Thymus (tissue), 11 donors: Measurements from ENCODE around the gene FOXN3. TPM values are rescaled to one million over a fixed set of nuclear protein-coding genes. Genes with fewer than 3 reads are reported as not detected.

Source experiments
- DNase-seq, 9 donors: peaks; one replicate each; pipeline ENCODE4 v3.0.0-alpha.2; 2013; ENCODE audit warnings: low spot score in 9 of 9, low read depth in 6 of 9, missing footprints in 1 of 9
- H3K27ac ChIP-seq, 2 donors: one replicate each; pipeline ENCODE4 v1.5.1; 2013; ENCODE audit warnings: control low read depth in 1 of 2, low read depth in 1 of 2, low read length in 1 of 2, mild to moderate bottlenecking in 1 of 2, moderate library complexity in 1 of 2
- H3K27me3 ChIP-seq, 2 donors: one replicate each; pipeline ENCODE4 v1.5.1; 2013; ENCODE audit warnings: low read length in 1 of 2; ENCODE audit not compliant: control insufficient read depth in 2 of 2, insufficient read depth in 1 of 2
- H3K36me3 ChIP-seq, 2 donors: one replicate each; pipeline ENCODE4 v1.5.1; 2013; ENCODE audit warnings: low read length in 1 of 2, mild to moderate bottlenecking in 1 of 2, moderate library complexity in 1 of 2; ENCODE audit not compliant: control insufficient read depth in 2 of 2, insufficient read depth in 2 of 2
- H3K4me1 ChIP-seq, 2 donors: one replicate each; pipeline ENCODE4 v1.5.1; 2013; ENCODE audit warnings: low read length in 2 of 2; ENCODE audit not compliant: control insufficient read depth in 2 of 2, insufficient read depth in 2 of 2
- H3K4me3 ChIP-seq, 2 donors: one replicate each; pipeline ENCODE4 v1.5.1; 2013; ENCODE audit warnings: low read length in 2 of 2, control low read depth in 1 of 2, mild to moderate bottlenecking in 1 of 2
- H3K9me3 ChIP-seq, 2 donors: one replicate each; pipeline ENCODE4 v1.5.1; 2013; ENCODE audit warnings: low read length in 1 of 2, mild to moderate bottlenecking in 1 of 2; ENCODE audit not compliant: control insufficient read depth in 2 of 2, insufficient read depth in 1 of 2
- WGBS: extraction: QIAGEN DNeasy Blood & Tissue Kit; methylation state at CpG from one replicate; pipeline ENCODE4 v1.1.7; 2013; 5-methylcytosine and 5-hydroxymethylcytosine counted together
- polyA plus RNA-seq: library from polyadenylated mRNA; stranded (reverse); fragments of 200-250 nt; gene quantifications from one replicate; pipeline ENCODE4 v1.2.3, GENCODE V29; 2013
- total RNA-seq: library from RNA; stranded (reverse); fragments of 120-200 nt; gene quantifications from one replicate; pipeline ENCODE4 v1.2.4, GENCODE V29; 2013
- donor health status: healthy.

The FOXN3 gene
- total and polyA plus RNA-seq, 2 donors: 21.9 to 32.5 TPM

DNA sequence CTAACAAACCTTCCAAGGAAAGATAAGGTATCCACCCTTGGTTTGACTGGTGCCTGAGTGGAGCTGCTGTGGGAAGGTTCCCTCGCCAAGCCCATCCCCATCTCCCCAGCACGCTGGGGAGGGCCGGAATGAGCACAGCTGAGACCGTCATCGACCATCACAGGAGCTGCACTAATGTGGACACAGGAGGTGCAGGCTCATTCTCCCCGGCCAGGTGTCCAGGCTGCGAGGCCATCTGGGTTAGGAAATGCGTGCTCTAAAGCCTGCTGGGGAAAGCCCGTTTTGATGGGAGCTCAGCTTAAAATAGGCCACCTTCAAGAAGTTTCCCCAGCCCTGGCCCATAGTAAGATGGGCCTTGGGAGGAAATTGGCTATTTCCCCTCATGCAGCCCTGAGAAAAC lies 35.2 kb upstream of the FOXN3 start:
- H3K4me3 ChIP-seq: no peak overlapping the region
- WGBS: over 99% methylated on average over 9 of the region's 9 CpGs
- H3K27me3 ChIP-seq: no peaks in the 10 kb centered on the region
- H3K9me3 ChIP-seq: no peaks in the 10 kb centered on the region
- H3K4me1 ChIP-seq: peaks cover 0 to 3% of the 10 kb centered on the region in 2 donors
- DNase-seq: no peak
- H3K27ac ChIP-seq: no peak overlapping the region
- peaks cover 2 to 3% of the 10 kb centered on the region in 2 donors for H3K36me3 ChIP-seq

DNA sequence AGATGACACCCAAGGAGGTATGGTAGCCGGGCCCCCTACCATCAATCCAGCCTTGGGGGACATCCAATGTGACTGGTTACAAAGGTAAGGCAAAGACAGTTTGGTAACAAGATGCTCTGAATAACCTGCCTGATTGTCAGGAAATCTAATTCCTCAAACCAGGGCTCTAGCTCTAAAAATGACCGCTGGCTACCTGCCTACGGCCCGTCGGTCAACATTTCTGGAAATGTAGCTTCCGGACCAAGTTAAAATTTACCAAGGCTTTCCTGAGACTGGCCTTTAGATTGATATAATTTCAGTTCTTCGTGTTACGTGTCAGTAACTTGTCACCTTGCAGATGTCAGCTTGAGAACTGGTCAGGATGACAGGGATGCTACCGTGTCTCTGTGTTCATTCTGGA lies 34.2 kb upstream of the FOXN3 start:
- 99% methylated on average over 9 of the region's 9 CpGs for whole genome bisulfite sequencing
- DNase-seq: no peak
- peaks cover 0 to 3% of the 10 kb centered on the region in 2 donors for H3K36me3 ChIP-seq
- no peaks in the 10 kb centered on the region for H3K9me3 ChIP-seq
- H3K27ac ChIP-seq: no peak overlapping the region
- peaks cover 0 to 3% of the 10 kb centered on the region in 2 donors for H3K4me1 ChIP-seq
- no peak overlapping the region for H3K4me3 ChIP-seq
- no peaks in the 10 kb centered on the region for H3K27me3 ChIP-seq

DNA sequence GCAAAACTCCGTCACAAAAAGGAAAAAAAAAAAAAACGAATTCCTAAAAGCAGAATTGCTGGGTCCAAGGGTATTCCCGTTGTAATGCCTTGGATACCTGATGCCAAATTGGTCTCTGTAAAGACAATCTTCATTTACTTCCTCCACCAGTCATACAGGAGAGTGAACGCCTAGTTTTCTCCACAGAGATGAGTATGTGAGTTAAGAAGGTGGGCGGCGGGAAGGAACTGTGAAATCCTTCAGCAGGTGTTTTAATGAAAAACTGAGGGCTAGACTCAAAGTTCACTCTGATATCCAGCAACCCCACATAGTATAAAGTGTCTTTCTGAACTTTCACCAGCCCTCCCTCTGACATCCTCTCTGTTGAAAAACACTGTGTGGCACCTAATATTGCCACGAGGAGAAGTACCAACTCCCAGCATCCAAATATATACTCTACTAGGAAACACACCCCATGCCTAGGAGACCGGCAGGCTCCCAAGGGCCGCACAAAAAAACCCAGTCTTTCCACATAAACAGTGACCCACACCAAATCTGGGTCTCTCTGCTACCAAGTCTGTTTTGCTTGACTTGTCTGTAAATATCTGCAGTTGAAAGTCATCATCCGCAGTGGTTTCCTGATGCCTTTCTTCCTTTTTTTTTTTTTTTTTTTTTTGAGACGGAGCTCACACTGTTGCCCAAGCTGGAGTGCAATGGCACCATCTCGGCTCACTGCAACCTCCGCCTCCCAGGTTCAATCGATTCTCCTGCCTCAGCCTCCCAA lies 30.3 kb upstream of the FOXN3 start:
- WGBS: 64% methylated on average over 14 of the region's 14 CpGs
- H3K27me3 ChIP-seq: no peaks in the 10 kb centered on the region
- H3K4me1 ChIP-seq: peaks cover 0 to 12% of the 10 kb centered on the region in 2 donors
- no peaks in the 10 kb centered on the region for H3K9me3 ChIP-seq
- H3K4me3 ChIP-seq: no peak overlapping the region
- H3K27ac ChIP-seq: peak overlapping the region in 1 of 2 donors; percentile 3
- no peak for DNase-seq
- H3K36me3 ChIP-seq: peaks cover 0 to 3% of the 10 kb centered on the region in 2 donors

DNA sequence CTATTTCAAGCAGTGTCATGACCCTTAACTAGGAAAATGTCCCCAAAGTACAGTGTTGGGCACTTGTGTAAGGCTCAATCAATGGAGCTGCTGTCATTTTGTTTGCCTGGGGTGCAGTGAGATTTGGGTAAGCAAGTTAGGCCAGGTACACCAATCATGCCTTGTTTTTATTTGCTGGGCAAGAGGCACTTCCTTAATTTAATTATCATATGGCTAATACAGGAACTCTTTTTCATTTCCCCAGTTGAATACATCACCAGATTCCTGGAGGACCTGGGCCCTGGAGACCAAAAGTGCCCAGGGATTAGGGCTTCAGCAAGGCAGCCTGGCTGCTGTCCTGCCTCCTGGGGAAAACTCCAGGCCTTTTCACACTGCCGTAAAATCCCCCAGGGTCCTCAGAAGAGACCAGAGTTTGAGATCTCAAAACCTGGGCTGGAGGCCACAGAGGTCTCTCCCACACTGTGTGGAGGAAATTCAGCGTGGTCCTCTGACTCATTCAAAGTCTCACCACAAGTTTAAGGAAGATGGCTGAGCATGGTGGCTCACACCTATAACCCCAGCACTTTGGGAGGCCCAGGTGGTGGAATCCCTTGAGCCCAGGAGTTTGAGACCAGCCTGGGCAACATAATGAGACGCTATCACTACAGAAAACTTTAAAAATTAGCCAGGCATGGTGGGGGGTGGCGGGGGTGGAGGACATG lies 28.4 kb upstream of the FOXN3 start:
- no peak for DNase-seq
- H3K27ac ChIP-seq: no peak overlapping the region
- WGBS: 88% methylated on average over 4 of the region's 4 CpGs
- H3K9me3 ChIP-seq: no peaks in the 10 kb centered on the region
- peaks cover 0 to 3% of the 10 kb centered on the region in 2 donors for H3K36me3 ChIP-seq
- peaks cover 0 to 12% of the 10 kb centered on the region in 2 donors for H3K4me1 ChIP-seq
- no peaks in the 10 kb centered on the region for H3K27me3 ChIP-seq
- no peak overlapping the region for H3K4me3 ChIP-seq

GRCh38 chr14:89444516-89445125 lies 27.6 kb upstream of the FOXN3 start:
- H3K9me3 ChIP-seq: no peaks in the 10 kb centered on the region
- peaks cover 0 to 12% of the 10 kb centered on the region in 2 donors for H3K4me1 ChIP-seq
- no peak for DNase-seq
- WGBS: 97% methylated on average over 10 of the region's 10 CpGs
- peak overlapping the region; percentile 30 to 77 for H3K27ac ChIP-seq
- H3K36me3 ChIP-seq: peaks cover 0 to 3% of the 10 kb centered on the region in 2 donors
- no peaks in the 10 kb centered on the region for H3K27me3 ChIP-seq
- no peak overlapping the region for H3K4me3 ChIP-seq

DNA sequence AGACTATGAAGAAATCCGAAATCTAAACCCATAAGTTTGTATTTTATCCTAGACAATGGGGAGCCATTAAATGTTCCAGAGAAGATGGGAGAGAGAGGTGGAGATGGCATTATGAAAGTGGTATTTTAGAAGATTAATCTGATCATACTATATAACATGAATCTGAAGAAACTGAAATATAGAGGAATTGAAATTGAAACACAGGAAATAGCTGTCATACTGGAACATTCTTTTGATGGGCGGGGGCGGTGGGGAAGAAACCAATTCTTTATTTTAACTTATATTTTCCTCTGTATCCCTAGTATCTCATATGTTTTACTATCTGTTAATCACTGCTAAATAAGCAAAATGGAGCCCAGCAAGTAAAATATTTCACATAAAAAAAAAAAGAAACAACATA lies 27.0 kb upstream of the FOXN3 start:
- H3K4me1 ChIP-seq: peaks cover 0 to 12% of the 10 kb centered on the region in 2 donors

DNA sequence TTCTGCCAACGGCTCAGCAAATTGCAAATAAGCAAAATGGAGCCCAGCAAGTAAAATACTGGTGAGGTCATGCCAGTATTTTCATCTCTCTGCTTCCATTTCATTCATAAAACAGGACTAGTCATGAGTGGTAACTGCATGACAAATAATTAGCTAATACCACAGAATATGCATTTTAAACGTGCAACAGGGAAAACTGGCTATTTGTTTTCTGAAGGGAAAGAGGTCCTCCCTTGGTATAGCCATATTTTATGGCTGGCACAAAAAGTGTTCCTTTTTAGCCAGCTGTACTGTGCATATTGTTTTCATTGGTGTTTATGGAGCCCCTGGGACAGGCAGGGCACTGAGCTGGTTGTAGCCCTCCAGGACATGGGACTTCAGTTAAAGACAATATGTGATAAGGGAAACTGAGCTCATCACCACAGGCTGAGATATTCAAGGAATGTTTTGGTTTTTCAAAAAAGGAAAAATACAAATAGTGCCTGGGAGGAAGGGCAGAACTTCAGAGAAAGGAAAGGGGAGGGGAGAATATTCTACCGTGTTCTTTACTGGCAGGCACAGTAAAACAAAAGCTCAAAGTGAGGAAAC lies 26.1 kb upstream of the FOXN3 start:
- no peaks in the 10 kb centered on the region for H3K27me3 ChIP-seq
- H3K27ac ChIP-seq: no peak overlapping the region
- no peak overlapping the region for H3K4me3 ChIP-seq
- no peaks in the 10 kb centered on the region for H3K9me3 ChIP-seq
- no peak for DNase-seq
- H3K36me3 ChIP-seq: peaks cover 0 to 3% of the 10 kb centered on the region in 2 donors
- H3K4me1 ChIP-seq: peaks cover 0 to 12% of the 10 kb centered on the region in 2 donors
- 73% methylated on average over 3 of the region's 3 CpGs for WGBS

More for the DNA sequence above, 27.0 kb upstream of the FOXN3 start:
- no peak for DNase-seq
- Histone ChIP-seq H3K36me3 (peaks cover 0 to 3% of the 10 kb centered on the region in 2 donors), H3K9me3 (no peaks in the 10 kb centered on the region), H3K27me3 (no peaks in the 10 kb centered on the region), H3K27ac (peak overlapping the region in 1 of 2 donors; percentile 30), H3K4me3 (no peak overlapping the region)
- 62% methylated on average over 3 of the region's 3 CpGs for WGBS

DNA sequence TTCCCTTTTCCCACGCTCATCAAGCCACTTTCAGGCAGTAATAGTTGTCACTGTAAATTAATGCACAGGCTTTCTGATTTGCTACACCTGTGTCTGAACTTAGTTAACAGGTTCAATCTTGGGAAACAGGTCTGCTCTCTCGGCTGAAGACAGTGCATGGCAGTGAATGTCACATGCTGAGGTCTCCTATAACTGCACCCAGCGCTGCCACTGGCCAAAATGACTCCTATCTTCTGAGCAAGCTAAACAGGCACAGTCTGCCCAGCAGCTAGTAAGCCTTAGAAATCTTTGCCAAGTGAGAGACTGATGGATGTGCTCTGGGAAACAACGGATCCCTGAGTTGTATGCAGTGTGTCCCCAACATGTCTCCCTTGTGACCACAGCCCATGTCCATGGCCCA lies 25.2 kb upstream of the FOXN3 start:
- no peak for DNase-seq
- 96% methylated on average over 4 of the region's 4 CpGs for WGBS
- Histone ChIP-seq H3K4me1 (peaks cover 0 to 12% of the 10 kb centered on the region in 2 donors), H3K4me3 (no peak overlapping the region), H3K27ac (no peak overlapping the region), H3K27me3 (no peaks in the 10 kb centered on the region), H3K9me3 (no peaks in the 10 kb centered on the region), H3K36me3 (peaks cover 0 to 3% of the 10 kb centered on the region in 2 donors)
